ENCODE measurements around the gene NR4A1.

NR4A1 gene

GRCh38 chr12:52058631-52059361 lies 7.6 kb downstream of the NR4A1 start:
- no peak for DNase-seq (ENCODE audit: low read depth in 2 of 2)

DNA sequence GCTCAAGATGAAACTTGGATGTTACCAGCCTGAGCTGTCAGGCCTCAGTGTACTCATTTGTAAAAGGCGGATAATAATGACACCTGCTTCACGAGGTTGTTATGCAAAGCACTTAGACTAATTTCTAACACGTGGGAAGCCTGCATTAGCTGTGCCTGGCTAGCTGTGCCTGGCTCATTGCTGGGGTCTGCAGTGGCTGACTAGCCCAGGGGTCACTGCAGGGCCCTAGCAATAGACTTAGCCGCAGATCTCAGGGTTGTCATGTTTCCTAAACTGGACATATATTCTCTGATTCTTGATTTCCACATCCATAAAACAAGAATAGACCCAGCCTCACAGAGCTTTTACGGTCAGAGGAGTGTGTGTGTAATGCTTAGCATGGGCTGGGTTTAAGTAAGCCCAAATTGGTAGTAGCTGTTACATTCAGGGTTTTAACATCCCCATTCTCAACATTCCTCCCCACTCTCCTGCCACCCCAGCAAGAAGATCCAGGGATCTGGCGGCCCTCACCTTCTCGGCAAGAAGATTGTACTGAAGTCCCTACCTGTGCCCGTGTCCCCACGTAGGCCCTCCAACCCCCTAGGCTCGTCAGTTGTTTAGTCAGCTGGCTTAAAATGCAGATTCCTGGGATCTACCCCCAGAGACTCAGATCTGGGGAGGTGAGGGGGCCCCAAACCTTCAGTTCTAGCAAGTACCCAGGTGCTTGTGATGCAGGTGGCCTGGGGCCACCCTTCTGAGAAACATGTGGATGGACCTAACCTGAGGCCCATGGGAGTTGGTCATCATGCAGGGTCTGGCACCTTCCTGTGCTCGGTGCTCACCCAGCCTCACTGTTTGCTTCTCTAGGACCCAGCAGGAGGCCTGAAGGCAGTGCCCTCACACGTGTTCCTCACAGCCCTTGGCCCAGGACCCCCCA lies 8.6 kb downstream of the NR4A1 start:
- no peak for DNase-seq (ENCODE audit: low read depth in 2 of 2)

DNA sequence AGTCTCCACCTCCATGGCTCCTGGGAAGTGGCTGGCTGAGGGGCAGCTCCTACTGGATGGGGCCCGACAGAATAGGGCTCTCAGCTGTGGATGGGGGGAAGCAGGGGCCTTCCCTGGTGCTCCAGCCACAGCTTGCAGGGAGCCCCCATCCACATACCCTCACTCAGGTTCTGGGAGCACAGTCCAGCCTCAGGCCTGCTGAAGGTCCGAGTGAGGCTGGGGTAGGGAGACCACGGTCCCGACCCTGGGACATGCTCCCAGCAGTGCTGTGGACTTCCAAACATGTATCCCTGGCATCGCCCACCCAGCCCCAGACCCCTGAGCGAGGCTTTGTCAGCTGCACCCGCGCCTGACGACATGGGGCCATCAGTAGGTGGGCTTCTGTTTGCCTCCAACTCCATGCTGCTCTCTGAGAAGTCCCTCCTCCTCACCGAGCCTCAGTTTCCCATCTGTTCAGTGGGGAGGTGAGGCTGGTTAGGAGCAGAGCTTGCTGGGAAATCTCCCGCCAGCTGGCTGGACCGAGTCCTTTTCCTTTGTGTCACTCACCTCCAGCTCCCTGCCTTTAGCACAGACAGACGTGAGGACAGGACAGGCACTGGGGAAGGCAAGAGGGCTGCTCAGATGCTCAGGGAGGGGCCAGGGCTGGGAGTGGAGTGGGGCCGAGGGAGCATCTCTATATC lies 9.4 kb downstream of the NR4A1 start:
- DNase-seq (ENCODE audit: low read depth in 2 of 2): no peak

DNA sequence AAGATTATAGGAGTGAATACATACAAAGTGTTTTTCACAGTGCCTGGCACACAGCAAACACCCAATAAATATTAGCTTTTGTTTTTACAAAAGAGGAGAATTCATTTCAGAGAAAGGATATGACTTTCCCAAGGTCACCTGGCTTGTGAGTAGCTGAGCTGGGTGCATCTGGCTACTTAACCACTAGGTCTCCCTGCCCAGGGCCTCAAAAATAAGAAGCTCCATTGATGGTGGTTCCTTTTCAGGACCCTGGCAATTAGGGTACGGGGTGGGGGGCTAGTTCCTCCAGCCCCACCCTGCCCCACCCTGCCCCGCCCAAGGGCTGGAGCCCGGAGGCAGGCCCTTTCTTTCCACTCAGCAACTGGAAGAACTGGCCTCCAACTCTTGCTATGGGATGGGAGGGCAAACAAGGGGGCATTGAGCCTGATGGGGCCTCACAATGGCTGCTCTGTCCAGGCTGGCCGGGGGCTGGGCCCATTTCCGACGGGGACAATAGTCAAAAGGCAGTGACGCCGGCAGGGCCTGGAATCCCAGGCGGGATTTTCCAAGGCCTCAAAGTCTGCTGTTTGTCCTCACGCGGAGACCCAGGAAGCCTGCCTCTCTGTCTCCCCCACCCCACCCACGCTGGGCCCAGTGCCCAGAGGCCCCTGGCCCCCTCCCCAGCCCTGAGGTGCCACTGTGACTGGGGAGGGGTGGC lies 10.4 kb downstream of the NR4A1 start:
- DNase-seq (ENCODE audit: low read depth in 2 of 2): no peak

DNA sequence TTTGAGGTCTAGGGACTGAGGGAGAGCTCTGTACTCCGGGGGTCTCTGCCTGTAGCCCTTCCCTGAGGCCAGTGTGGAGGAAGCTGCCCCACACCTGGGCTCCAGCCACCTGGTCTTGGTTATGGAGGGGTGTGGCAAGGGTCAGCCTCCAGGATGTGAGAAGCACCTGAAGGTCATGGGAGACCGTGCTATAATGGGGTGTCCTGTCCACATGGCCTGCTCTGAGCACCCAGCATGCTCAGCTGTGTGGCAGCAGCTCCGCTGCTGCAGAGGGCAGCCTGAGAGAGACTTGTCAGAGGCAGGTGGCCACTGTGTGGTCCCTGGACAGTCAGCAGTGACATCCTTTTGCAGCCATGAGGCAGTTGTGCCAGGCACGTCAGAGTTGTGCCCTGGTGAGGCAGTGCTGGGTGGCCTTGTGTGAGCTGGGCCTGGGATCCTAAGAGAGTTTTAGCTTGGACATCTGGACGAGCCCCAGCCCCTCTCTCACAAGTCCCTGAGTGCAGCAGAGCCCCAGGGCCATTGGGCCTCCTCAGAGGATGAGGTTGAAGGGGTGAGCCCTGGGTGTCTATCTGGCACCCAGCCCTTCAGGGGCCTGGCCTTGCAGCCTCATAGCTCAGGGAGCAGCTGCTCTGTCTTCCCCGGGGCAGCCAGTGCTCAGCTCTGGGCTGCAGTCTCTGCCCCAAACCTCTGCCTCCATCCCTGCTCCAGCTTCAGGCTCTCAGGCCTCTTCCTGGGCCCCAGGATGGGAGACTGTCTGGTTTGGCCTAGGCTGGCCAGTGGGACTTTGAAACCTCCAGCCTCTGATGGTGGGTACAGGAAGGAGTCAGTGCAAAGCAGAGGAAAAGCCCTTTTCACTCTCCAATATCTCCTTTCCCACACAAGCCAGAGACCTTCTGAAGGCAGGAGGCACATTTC lies 11.2 kb downstream of the NR4A1 start:
- DNase-seq (ENCODE audit: low read depth in 2 of 2): no peak

DNA sequence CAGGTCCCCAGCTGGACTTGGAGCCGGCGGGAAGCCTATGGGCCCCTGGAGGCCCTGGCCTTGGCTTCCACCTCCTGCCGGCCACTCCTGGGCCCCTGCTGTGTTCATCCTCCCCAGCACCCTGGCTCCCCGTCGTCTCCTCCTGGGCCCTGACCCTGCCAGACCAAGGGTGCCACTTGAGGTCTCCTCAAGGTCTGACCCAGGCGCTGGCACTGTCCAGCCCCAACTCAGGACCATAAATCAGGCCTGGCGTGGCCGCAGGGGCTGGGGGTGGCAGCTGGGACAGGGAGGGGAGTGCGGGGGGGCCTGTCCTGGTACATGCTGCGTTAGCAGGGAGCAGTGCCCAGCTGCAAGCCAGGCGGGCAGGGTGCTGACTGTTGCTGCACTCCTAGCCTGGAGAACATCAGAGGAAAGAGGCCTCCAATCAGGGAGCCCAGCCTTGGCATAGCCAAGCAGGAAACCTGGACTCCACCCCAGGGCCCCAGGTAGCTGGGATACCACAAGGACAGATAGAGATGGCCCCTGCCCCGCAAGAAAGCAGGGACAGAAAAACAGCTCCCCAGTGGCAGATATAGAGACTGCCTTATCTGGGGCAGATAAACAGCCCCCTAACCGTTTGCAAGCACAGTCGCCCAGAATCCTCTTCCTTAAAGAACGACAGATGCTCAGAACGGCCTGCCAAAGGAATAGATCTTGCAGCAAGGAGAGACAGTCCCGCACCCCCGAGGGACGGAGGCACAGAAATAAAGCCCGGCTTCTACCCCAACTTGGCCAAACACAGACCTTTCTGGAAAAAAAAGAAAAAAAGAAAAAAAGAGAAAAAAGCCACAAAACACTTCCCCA lies 12.1 kb downstream of the NR4A1 start:
- DNase-seq (ENCODE audit: low read depth in 2 of 2): no peak

- no peak for DNase-seq (ENCODE audit: low read depth in 2 of 2)
Observed at GRCh38 chr12:52063981-52064649, 12.9 kb downstream of the NR4A1 start.

GRCh38 chr12:52066346-52067080 lies 15.3 kb downstream of the NR4A1 start:
- DNase-seq (ENCODE audit: low read depth in 2 of 2): no peak

- DNase-seq (ENCODE audit: low read depth in 2 of 2): no peak
Observed at GRCh38 chr12:52067081-52067374, 15.8 kb downstream of the NR4A1 start.

DNA sequence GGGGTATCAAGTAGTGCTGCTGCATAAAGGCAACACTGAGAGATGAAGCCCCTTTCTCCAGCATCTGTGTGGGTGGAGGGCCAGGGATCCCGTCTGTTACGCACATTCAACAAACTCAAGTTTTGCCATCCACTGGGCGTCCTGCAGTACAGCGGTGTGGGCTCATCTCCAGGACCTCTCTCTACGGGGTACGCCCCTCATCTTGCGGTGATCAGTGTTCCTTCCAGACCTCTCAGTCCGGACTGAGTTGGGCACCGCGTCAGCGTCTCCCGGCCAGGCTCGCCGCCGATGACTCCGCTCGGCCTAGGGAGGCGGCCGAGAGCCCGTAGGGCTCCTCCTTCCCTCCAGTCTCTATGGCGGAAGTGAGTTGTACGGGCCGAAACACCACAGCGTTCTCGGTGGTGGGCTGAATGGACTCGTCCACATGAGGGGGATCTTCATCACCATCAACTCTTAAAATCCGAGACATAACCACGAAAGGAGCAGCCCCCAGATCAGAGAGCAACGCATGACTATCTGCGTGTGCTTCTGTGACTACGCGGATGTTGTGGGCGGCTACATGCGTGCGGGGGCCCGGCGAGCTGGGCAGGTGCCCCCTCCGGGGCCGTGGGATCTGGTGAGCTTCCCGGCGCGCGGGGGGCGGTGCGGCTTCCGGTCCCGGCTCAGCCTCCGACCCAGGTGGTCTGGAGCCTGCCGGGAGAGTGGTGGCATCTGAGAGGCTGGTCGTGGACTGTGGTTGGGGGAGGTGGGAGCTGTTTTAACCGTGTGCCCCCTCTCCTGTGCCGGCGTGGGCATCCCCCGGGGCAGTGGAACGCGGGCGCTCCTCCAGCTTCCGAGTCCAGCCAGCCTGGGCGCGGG lies 18.3 kb downstream of the NR4A1 start, which contains the start of gene ATG101:
Gene ATG101, plus strand, starts transcription at position 652 of the 858 bp plus-strand sequence. CDS start 3,673 bp downstream, outside the sequence.
- peak; percentile 84 to 87 for DNase-seq (ENCODE audit: low read depth in 2 of 2)

DNA sequence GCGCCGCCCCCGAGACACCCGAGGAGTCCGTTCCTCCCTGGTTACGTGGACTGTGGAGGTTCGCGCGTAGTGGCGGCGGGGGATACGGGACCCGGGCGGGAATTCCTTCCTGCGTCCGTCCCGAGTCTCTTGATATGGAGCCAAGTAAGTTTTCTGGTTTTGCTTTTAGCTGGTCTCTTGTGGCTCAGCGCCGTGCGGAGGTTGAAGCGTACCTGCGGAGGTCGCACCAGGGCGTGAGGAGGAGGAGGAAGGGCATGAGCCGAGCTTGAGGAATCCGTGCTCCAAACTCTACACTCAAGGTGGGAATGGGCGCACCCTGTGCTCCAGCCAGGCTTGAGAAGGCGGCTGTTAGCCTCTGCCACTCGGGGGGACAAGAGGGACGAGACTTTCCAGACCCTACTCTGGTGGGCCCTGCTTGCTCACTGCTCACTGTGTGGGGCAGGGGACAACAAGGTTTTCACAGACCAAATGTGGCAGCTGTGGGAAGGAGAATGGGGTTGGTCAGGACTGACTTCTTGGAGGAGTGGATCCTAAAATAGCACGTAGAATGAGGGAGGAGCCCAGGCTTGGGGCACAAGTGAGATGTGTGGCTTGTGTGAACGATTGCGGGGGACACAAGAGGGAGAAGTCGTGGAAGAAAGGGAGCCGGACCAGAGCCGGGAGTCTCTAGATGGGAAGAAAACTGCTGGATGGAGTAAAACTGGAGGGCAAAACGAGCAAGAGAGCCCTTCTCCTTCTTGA lies 19.1 kb downstream of the NR4A1 start:
- DNase-seq (ENCODE audit: low read depth in 2 of 2): no peak

DNA sequence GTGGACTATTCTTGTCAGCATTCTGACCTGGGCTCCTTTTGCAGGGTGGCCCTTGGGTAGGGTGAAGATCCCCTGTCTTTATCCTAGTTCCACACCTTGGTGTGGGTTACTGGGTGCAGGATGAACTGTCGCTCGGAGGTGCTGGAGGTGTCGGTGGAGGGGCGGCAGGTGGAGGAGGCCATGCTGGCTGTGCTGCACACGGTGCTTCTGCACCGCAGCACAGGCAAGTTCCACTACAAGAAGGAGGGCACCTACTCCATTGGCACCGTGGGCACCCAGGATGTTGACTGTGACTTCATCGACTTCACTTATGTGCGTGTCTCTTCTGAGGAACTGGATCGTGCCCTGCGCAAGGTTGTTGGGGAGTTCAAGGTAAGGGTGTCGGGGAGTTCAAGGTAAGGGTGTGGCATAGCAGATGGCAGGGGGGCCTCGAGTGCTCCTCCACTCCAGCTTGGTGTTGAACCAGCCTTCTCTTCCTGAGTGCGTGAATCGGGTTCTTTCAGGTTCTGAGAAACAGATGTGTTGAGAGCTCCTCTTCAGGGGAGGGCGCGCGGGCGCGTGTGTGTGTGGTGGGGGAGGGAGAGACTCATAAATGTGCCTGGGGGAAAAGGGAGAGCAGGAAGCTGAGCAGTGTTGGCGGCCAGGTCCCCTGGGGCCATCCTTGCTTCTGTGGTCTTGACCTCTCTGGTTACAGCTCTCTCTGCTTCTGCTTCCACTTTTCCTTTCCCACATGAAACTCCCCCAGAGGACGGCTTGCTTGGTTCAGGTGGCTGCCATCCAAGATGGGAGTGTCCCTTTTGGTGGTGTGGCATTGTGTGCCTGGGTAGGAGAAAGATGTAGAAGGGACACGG lies 22.5 kb downstream of the NR4A1 start:
- no peak for DNase-seq (ENCODE audit: low read depth in 2 of 2)

GRCh38 chr12:52074971-52075724 lies 23.9 kb downstream of the NR4A1 start:
- DNase-seq (ENCODE audit: low read depth in 2 of 2): no peak

GRCh38 chr12:52076811-52077210 lies 25.6 kb downstream of the NR4A1 start:
- no peak for DNase-seq (ENCODE audit: low read depth in 2 of 2)

DNA sequence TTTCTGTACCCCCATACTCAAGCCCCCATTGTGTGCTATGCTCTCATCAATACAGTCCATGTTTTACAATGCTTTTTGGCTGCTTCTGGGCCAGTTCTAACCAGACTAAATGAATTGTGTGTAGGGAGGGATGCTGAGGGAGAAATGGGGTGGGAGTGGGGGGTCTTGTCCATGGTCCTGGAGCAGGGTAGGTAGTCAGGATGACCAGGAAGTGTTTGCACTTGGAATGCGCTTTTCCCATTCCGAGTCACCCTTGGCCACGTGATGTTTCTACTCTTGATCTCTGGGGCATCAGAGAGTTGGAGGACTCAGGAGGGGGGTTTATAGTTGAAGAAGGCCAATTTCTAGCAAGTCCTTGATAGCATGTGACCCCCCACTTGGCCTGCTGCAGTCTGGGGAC lies 27.0 kb downstream of the NR4A1 start:
- no peak for DNase-seq (ENCODE audit: low read depth in 2 of 2)
